Psoas muscle (tissue), 8 donors: ENCODE results near the gene ROBO1. TPM values are rescaled to one million over a fixed set of nuclear protein-coding genes. Genes with fewer than 3 reads are reported as not detected.

ENCODE experiments used
- ATAC-seq, 4 donors: fragments of 200-7000 bp; cut with Tn5 transposase; one replicate each; pipeline ENCODE4 v1.9.1; 2020; ENCODE audit warnings: moderate library complexity in 3 of 4, mild to moderate bottlenecking in 2 of 4
- DNase-seq, 2 donors: peaks; one replicate each; pipeline ENCODE4 v3.0.0-alpha.2; 2020
- H3K27ac ChIP-seq: fragments of 200-600 bp; one replicate; pipeline ENCODE4 v1.8.0; 2022
- H3K27me3 ChIP-seq, 3 donors: fragments of 200-600 bp in 1 of 3; one replicate each; pipeline versions ENCODE4 v1.6.1 to v1.8.0; 2013 to 2022; ENCODE audit warnings: low read length in 2 of 3, mild to moderate bottlenecking in 2 of 3, moderate library complexity in 1 of 3; ENCODE audit not compliant: insufficient read depth in 3 of 3
- H3K36me3 ChIP-seq, 2 donors: fragments of 200-600 bp in 1 of 2; one replicate each; pipeline versions ENCODE4 v1.6.1 to v1.8.0; 2013 to 2022; ENCODE audit warnings: low read depth in 1 of 2, mild to moderate bottlenecking in 1 of 2, moderate library complexity in 1 of 2; ENCODE audit not compliant: insufficient read depth in 1 of 2
- H3K4me1 ChIP-seq: fragments of 200-600 bp; one replicate; pipeline ENCODE4 v1.8.0; 2022
- H3K4me3 ChIP-seq: fragments of 200-600 bp; one replicate; pipeline ENCODE4 v1.8.0; 2022; ENCODE audit warnings: mild to moderate bottlenecking
- H3K9me3 ChIP-seq: fragments of 200-600 bp; one replicate; pipeline ENCODE4 v1.8.0; 2022
- WGBS, 3 donors: extraction: QIAGEN DNeasy Blood & Tissue Kit; methylation state at CpG; one replicate each; pipeline versions ENCODE4 v1.1.6 to v1.1.7; 2013; 5-methylcytosine and 5-hydroxymethylcytosine counted together
- intact Hi-C, 2 donors: fragments of 100-400 bp; cut with DNase I; formaldehyde crosslinking; loops; one replicate each; pipeline versions ENCODE4 v1.11.0 to v1.14.2; 2022
- polyA plus RNA-seq, 3 donors: library from polyadenylated mRNA; stranded (reverse); fragments of 200-250 nt; gene quantifications; one replicate each; pipeline ENCODE4 v1.2.3, GENCODE V29; 2013
- total RNA-seq, 4 donors: library from RNA; stranded (reverse); fragmentation: NEBNext Ultra II Directional in 2 of 4; extraction: Animal tissue kit (Norgen Biotek cat#: 25700) in 2 of 4; gene quantifications; one replicate each; pipeline versions ENCODE4 v1.2.1 to v1.2.4, GENCODE V29; 2021 to 2023
- TF ChIP-seq, protein P1 (sequence below): fragments of 200-600 bp; IDR thresholded peaks from one replicate; pipeline ENCODE4 v1.8.0; 2022; ENCODE audit warnings: antibody characterized with exemption
- donor health status: healthy with polysubstance abuse.
- donor health status: DM: no; HTN: no; CAD: no; lungs with moderate emphysema.
- donor health status: Bipolar disorder and iron deficiency.
- donor health status: healthy.
- donor health status: DM: yes; HTN: yes; CAD: no.
- donor health status: DM: no; HTN: no; CAD: no.
- donor health status: DM: no; HTN: no; CAD: no.
- donor health status: DM: yes; HTN: yes; CAD: no.

The ROBO1 gene
- total and polyA plus RNA-seq, 7 donors: 0.52 to 14.0 (median 4.9) TPM

DNA sequence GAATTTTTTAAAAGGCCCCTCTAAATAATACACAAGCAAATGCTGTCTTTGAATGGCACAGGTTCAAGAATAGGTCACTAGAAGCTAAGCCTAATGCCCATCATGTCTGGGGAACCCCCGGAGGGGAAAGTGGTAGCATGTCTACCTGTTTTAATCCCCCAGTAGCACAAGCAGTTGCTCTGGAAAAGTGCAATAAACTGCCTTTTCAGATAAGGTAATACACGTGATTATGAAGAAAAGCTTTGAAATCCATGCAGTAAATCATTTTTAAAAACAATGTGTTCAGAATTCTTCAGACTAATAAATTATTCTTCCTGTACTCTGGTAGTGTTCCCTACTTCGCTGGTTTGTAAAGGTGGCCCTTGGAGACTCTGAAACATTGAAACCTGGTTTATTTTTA lies 922.2 kb downstream of the ROBO1 start:
- 60 to 74% (median 65%) methylated on average over 3 of the region's 3 CpGs for WGBS, 3 donors
- ATAC-seq (no peak), DNase-seq (no peak)
- Histone ChIP-seq H3K4me1 (no peaks in the 10 kb centered on the region), H3K9me3 (no peaks in the 10 kb centered on the region), H3K4me3 (no peak overlapping the region), H3K27me3 (no peaks in the 10 kb centered on the region), H3K27ac (no peak overlapping the region), H3K36me3 (no peaks in the 10 kb centered on the region)
- TF ChIP-seq, protein P1, sequence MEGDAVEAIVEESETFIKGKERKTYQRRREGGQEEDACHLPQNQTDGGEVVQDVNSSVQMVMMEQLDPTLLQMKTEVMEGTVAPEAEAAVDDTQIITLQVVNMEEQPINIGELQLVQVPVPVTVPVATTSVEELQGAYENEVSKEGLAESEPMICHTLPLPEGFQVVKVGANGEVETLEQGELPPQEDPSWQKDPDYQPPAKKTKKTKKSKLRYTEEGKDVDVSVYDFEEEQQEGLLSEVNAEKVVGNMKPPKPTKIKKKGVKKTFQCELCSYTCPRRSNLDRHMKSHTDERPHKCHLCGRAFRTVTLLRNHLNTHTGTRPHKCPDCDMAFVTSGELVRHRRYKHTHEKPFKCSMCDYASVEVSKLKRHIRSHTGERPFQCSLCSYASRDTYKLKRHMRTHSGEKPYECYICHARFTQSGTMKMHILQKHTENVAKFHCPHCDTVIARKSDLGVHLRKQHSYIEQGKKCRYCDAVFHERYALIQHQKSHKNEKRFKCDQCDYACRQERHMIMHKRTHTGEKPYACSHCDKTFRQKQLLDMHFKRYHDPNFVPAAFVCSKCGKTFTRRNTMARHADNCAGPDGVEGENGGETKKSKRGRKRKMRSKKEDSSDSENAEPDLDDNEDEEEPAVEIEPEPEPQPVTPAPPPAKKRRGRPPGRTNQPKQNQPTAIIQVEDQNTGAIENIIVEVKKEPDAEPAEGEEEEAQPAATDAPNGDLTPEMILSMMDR: no peak
- intact Hi-C loops: no loop called here

DNA sequence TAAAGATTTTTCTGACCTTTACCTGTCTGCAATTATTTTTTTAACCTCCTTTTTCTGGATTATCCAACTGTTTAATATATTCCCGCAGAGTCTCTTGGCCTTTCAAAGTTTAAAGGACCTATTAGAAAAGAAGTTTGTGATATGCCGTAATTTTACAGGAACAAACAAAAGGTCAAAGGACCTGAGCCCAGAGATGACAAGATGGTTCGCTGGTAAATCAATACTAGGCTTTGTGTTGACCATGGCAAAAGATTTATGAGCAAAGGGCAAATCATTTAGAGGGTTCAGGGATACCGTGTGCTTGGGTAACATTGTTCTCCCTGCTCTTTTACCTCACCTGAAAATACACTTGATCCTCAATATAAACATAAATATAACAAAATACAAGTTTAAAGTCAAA lies 923.5 kb downstream of the ROBO1 start:
- Histone ChIP-seq H3K27me3 (no peaks in the 10 kb centered on the region), H3K9me3 (no peaks in the 10 kb centered on the region), H3K4me3 (no peak overlapping the region), H3K27ac (no peak overlapping the region), H3K4me1 (no peaks in the 10 kb centered on the region), H3K36me3 (no peaks in the 10 kb centered on the region)
- 84 to 90% (median 90%) methylated on average over 4 of the region's 4 CpGs for WGBS, 3 donors
- intact Hi-C loops: no loop called here
- ATAC-seq: no peak
- no peak for DNase-seq
- TF ChIP-seq, protein P1: no peak

DNA sequence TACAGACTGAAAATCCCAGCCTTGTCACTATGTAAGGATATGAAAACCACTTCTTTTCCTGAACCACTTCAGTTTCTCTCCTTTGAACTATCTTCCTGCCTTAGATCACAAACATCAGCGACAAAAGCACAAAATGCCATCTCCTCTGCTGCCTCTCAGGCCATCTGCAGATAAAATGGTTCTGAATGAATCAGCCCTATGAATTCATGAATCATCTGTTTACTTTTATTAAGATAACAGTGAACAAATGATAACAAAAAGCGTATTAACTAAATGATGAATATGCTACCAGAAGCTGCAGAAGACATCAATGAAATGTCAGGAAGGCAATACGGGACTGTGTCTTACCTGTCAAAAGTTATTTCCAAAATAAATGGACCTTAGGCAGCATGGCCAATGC lies 928.1 kb downstream of the ROBO1 start:
- H3K9me3 ChIP-seq: no peaks in the 10 kb centered on the region
- H3K27ac ChIP-seq: no peak overlapping the region
- intact Hi-C loops: no loop called here
- no peak for ATAC-seq
- no peaks in the 10 kb centered on the region for H3K4me1 ChIP-seq
- DNase-seq: no peak
- 23 to 69% (median 45%) methylated on average over 3 of the region's 3 CpGs for WGBS, 3 donors
- no peaks in the 10 kb centered on the region for H3K36me3 ChIP-seq
- TF ChIP-seq, protein P1: no peak
- no peaks in the 10 kb centered on the region for H3K27me3 ChIP-seq
- H3K4me3 ChIP-seq: no peak overlapping the region

DNA sequence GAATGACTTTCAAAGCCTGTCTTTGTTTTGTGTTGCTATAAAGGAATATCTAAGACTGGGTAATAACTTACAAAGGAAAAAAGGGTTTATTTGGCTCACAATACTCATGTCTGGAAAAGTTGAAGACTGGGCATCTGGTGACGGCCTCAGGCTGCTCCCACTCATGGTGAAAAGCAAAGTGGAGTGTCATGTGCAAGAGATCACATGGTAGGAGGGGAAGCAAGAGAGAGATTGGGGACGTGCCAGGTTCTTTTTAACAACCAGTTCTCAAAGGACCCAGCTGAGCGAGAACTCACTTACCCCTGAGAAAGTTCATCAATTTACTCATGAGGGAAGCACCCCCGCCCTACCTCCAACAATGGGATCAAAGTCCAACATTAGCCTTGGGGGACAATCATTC lies 929.4 kb downstream of the ROBO1 start:
- 89 to 94% (median 92%) methylated on average over 4 of the region's 4 CpGs for WGBS, 3 donors
- ATAC-seq (no peak), DNase-seq (no peak)
- H3K36me3 ChIP-seq: no peaks in the 10 kb centered on the region
- H3K4me1 ChIP-seq: no peaks in the 10 kb centered on the region
- intact Hi-C loops: no loop called here
- TF ChIP-seq, protein P1: no peak
- no peaks in the 10 kb centered on the region for H3K27me3 ChIP-seq
- H3K9me3 ChIP-seq: no peaks in the 10 kb centered on the region
- no peak overlapping the region for H3K27ac ChIP-seq
- no peak overlapping the region for H3K4me3 ChIP-seq

DNA sequence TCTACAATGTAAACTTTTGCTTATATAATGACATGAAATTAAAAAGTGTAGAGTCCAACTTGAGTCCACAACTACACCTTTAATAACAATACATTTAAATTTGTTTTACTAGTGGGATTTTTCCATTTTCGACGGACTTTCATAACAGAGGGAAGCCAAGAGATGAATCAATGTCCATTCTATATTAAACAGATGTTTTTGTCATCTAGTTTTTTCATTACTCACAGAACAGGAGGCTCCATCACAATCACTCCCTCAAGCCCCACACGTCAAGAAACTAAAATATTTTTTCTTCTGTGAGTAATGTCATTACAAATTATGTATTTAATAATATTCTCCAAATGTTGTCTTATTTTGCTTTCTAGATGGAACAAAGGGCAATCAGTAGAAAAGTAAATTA lies 932.9 kb downstream of the ROBO1 start:
- intact Hi-C loops: no loop called here
- DNase-seq (no peak), ATAC-seq (no peak)
- TF ChIP-seq, protein P1: no peak
- Histone ChIP-seq H3K27me3 (no peaks in the 10 kb centered on the region), H3K4me1 (no peaks in the 10 kb centered on the region), H3K9me3 (no peaks in the 10 kb centered on the region), H3K27ac (no peak overlapping the region), H3K36me3 (no peaks in the 10 kb centered on the region), H3K4me3 (no peak overlapping the region)
- WGBS, 3 donors: 47 to 62% (median 58%) methylated on average over 3 of the region's 3 CpGs
